ENCODE results near the gene HMX3. TPM values are rescaled to one million over a fixed set of nuclear protein-coding genes. Genes with fewer than 3 reads are reported as not detected.

HMX3 gene
- total RNA-seq, 4 donors from 2014 or later: 1.1 to 3.4 TPM; not detected in 2

GRCh38 chr10:123093489-123093888 is 42.3 kb upstream of the HMX3 start:
- no peaks in the 10 kb centered on the region for H3K27me3 ChIP-seq
- no peak for TF ChIP-seq POLR2A (IDR thresholded peaks at IDR 0.05)
- no peak for TF ChIP-seq CTCF (IDR thresholded peaks at IDR 0.05)

GRCh38 chr10:123096452-123096851 is 39.3 kb upstream of the HMX3 start:
- TF ChIP-seq POLR2A (IDR thresholded peaks at IDR 0.05) (no peak), CTCF (IDR thresholded peaks at IDR 0.05) (no peak)
- H3K4me1 ChIP-seq: no peaks in the 10 kb centered on the region
- H3K4me3 ChIP-seq: no peak overlapping the region
- DNase-seq: no peak
- no peaks in the 10 kb centered on the region for H3K27me3 ChIP-seq
- H3K27ac ChIP-seq: no peak overlapping the region
- no peaks in the 10 kb centered on the region for H3K9me3 ChIP-seq
- H3K36me3 ChIP-seq: no peaks in the 10 kb centered on the region

More at GRCh38 chr10:123093489-123093888, 42.3 kb upstream of the HMX3 start:
- H3K4me3 ChIP-seq: no peak overlapping the region
- H3K4me1 ChIP-seq: no peaks in the 10 kb centered on the region
- no peaks in the 10 kb centered on the region for H3K9me3 ChIP-seq
- no peak overlapping the region for H3K27ac ChIP-seq
- no peak for DNase-seq
- H3K36me3 ChIP-seq: no peaks in the 10 kb centered on the region

- Histone ChIP-seq H3K4me3 (no peak overlapping the region), H3K36me3 (no peaks in the 10 kb centered on the region), H3K4me1 (no peaks in the 10 kb centered on the region), H3K27ac (no peak overlapping the region), H3K27me3 (no peaks in the 10 kb centered on the region), H3K9me3 (no peaks in the 10 kb centered on the region)
- TF ChIP-seq POLR2A (IDR thresholded peaks at IDR 0.05): no peak
- no peak for TF ChIP-seq CTCF (IDR thresholded peaks at IDR 0.05)
- DNase-seq: no peak
These were observed 38.7 kb upstream of the HMX3 start for GRCh38 chr10:123097039-123097438.

- DNase-seq: no peak
- no peaks in the 10 kb centered on the region for H3K9me3 ChIP-seq
- no peak overlapping the region for H3K27ac ChIP-seq
- no peaks in the 10 kb centered on the region for H3K4me1 ChIP-seq
- no peaks in the 10 kb centered on the region for H3K27me3 ChIP-seq
- no peaks in the 10 kb centered on the region for H3K36me3 ChIP-seq
- H3K4me3 ChIP-seq: no peak overlapping the region
- TF ChIP-seq CTCF (IDR thresholded peaks at IDR 0.05) (no peak), POLR2A (IDR thresholded peaks at IDR 0.05) (no peak)
These were observed 35.6 kb upstream of the HMX3 start for GRCh38 chr10:123100030-123100762.

- Histone ChIP-seq H3K27ac (no peak overlapping the region), H3K36me3 (no peaks in the 10 kb centered on the region), H3K4me1 (no peaks in the 10 kb centered on the region), H3K4me3 (no peak overlapping the region), H3K9me3 (no peaks in the 10 kb centered on the region), H3K27me3 (no peaks in the 10 kb centered on the region)
- no peak for DNase-seq
- TF ChIP-seq CTCF (IDR thresholded peaks at IDR 0.05) (peak in 2 of 6 experiments; percentile 4 to 9), POLR2A (IDR thresholded peaks at IDR 0.05) (no peak)
These were observed 33.9 kb upstream of the HMX3 start for GRCh38 chr10:123101872-123102271.

All from Peyer's patch (tissue), 4 donors.